ENCODE measurements around the gene OGFOD1. TPM values are rescaled to one million over a fixed set of nuclear protein-coding genes. Genes with fewer than 3 reads are reported as not detected.

OGFOD1 gene
- total and polyA plus RNA-seq, 2 of the 13 experiments (the other 11 are each of a cell fraction or from before 2014, with no cell fraction given), result 35.2 to 81.3 TPM

DNA sequence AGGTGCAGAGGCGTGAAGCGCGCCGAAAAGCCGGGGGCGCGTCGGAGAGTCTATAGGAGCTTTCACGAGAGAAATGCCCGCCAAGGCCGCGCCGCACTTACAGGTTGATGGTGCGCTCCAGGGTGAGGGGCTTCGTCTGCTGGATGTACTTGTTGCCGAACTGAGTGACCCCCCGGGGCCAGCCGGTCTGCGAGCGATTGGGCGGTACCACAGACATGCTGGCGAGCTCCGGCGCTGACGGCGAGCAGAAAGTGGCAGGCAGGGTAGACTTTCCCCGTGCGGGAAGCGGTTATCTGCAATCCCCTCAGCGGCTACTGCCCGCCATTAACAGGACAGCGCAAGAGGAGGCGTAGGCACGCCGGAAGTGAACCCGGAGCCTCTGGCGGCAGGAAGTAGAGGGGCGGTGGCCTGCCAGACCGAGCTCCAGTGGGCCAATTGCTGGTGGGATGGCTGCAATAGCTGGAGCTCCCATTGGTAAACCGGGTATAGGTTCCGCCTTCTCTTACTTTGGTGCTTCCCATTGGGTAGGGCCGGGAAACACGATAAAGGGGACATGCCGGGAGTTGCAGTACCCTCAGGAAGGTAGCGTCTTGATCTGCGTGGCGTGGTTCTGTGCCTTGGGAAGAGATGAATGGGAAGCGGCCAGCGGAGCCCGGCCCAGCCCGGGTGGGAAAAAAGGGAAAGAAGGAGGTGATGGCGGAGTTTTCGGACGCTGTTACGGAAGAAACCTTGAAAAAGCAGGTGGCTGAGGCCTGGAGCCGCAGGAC is at the start of gene OGFOD1, which contains the start of gene NUDT21 (continued):
- TF ChIP-seq ZNF407 (CRISPR knock-in tag; IDR thresholded peaks at IDR 0.05; ENCODE audit: not compliant biosample characterization) (peak; percentile 68), ETV6 (CRISPR knock-in tag; conservative IDR thresholded peaks at IDR 0.05) (no peak; the same call in 1 of the 2 replicates), RARG (CRISPR knock-in tag; IDR thresholded peaks at IDR 0.05; ENCODE audit: low read depth) (0 out of 2 replicates have a peak, but pooled peaks have one; percentile 3), IRF2 (CRISPR knock-in tag; IDR thresholded peaks at IDR 0.05) (peak; percentile 73; the same call in 1 of the 2 replicates), ZNF792 (CRISPR knock-in tag; IDR thresholded peaks at IDR 0.05) (no peak), HIC2 (CRISPR knock-in tag; IDR thresholded peaks at IDR 0.05; ENCODE audit: low read depth) (0 out of 2 replicates have a peak, but pooled peaks have one; percentile 11), REPIN1 (CRISPR knock-in tag; IDR thresholded peaks at IDR 0.05; ENCODE audit: borderline replicate concordance, low read depth) (0 out of 2 replicates have a peak, but pooled peaks have one; percentile 16), SSRP1 (CRISPR knock-in tag; IDR thresholded peaks at IDR 0.05) (no peak)
- TF ChIP-seq, protein P1, sequence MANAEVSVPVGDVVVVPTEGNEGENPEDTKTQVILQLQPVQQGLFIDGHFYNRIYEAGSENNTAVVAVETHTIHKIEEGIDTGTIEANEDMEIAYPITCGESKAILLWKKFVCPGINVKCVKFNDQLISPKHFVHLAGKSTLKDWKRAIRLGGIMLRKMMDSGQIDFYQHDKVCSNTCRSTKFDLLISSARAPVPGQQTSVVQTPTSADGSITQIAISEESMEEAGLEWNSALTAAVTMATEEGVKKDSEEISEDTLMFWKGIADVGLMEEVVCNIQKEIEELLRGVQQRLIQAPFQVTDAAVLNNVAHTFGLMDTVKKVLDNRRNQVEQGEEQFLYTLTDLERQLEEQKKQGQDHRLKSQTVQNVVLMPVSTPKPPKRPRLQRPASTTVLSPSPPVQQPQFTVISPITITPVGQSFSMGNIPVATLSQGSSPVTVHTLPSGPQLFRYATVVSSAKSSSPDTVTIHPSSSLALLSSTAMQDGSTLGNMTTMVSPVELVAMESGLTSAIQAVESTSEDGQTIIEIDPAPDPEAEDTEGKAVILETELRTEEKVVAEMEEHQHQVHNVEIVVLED (CRISPR knock-in tag; IDR thresholded peaks at IDR 0.05; ENCODE audit: borderline replicate concordance), result peak; percentile 97
- TF ChIP-seq, protein P2, sequence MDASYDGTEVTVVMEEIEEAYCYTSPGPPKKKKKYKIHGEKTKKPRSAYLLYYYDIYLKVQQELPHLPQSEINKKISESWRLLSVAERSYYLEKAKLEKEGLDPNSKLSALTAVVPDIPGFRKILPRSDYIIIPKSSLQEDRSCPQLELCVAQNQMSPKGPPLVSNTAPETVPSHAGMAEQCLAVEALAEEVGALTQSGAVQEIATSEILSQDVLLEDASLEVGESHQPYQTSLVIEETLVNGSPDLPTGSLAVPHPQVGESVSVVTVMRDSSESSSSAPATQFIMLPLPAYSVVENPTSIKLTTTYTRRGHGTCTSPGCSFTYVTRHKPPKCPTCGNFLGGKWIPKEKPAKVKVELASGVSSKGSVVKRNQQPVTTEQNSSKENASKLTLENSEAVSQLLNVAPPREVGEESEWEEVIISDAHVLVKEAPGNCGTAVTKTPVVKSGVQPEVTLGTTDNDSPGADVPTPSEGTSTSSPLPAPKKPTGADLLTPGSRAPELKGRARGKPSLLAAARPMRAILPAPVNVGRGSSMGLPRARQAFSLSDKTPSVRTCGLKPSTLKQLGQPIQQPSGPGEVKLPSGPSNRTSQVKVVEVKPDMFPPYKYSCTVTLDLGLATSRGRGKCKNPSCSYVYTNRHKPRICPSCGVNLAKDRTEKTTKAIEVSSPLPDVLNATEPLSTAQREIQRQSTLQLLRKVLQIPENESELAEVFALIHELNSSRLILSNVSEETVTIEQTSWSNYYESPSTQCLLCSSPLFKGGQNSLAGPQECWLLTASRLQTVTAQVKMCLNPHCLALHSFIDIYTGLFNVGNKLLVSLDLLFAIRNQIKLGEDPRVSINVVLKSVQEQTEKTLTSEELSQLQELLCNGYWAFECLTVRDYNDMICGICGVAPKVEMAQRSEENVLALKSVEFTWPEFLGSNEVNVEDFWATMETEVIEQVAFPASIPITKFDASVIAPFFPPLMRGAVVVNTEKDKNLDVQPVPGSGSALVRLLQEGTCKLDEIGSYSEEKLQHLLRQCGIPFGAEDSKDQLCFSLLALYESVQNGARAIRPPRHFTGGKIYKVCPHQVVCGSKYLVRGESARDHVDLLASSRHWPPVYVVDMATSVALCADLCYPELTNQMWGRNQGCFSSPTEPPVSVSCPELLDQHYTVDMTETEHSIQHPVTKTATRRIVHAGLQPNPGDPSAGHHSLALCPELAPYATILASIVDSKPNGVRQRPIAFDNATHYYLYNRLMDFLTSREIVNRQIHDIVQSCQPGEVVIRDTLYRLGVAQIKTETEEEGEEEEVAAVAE (CRISPR knock-in tag; IDR thresholded peaks at IDR 0.05; ENCODE audit: borderline replicate concordance), result peak; percentile 96

Data from HepG2 (cell line).